ENCODE measurements around the gene CA12. TPM values are rescaled to one million over a fixed set of nuclear protein-coding genes. Genes with fewer than 3 reads are reported as not detected.

Gene CA12
- total RNA-seq, 2 experiments from 2014 or later = 0.32 to 0.46 TPM

DNA sequence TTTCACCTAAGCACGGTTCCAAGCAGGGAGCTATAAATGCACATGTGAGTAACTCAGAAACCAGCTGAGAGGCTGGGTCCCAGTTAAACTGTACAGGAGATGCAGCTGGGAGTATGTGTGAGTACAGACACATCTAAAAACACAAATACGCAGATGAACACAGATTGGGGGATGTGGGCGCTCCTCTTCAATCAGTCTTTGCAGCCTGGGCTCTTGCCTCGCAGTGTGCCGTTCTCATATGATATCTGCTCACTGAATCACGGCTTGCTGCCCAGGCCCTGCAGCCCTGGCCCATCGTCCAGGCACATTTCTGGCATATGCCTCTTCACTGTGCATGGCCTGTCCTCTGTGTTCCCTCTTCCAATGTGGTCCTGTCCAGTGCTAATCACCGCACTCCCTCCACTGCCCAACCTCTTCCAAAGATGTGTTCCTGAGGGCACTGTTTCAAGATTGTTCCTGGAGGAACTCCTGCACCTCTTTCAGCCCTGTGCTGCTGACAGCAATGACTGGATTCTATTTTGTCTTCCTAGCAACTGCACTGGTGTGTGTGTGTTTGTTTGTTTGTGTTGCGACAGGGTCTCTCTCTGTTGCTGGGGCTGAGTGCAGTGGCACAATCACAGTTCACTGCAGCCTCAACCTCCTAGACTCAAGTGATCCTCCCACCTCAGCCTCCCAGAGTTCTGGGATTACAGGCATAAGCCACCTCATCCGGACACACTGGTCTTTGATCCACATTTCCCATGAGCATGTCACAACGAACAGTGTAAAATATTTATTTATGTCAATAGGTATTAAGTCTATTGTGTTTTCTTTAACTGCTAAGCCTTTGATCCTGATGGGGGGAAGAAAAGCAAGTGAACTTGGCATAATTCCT, 17.0 kb downstream of the CA12 start:
- intact Hi-C loops (cut with DNase I, micrococcal nuclease) = no loop called here
- no peak overlapping the region for H3K4me3 Mint-ChIP-seq
- H3K27ac Mint-ChIP-seq = no peak overlapping the region
- DNase-seq = no peak
- ChIA-PET CTCF (no interaction called here), POLR2A (no interaction called here)
- peaks cover under 1% of the 10 kb centered on the region for H3K4me1 Mint-ChIP-seq
- ATAC-seq = no peak
- H3K27me3 Mint-ChIP-seq = peaks cover 2% of the 10 kb centered on the region
- H3K9me3 Mint-ChIP-seq (ENCODE audit: low read depth) = no peaks in the 10 kb centered on the region
- no peaks in the 10 kb centered on the region for H3K36me3 Mint-ChIP-seq (ENCODE audit: low read depth)

DNA sequence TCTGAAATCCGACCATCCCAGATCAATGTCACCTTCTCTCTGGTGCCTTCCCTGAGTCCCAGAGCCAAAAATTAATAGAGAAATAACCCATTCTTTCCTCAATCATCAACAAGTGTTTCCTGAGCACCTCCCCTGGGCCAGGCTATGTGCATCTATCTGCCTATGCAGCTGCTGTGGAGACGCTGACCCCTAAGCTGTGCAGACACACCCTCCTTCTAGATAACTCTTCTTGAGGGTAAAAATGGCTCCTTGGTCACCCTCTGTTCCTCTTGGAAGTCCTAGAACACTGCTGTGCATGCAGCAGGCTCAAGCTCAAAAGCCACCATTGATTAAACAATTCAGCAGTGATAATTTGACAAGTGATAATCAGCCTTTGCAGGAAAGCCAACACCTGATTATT, 18.4 kb downstream of the CA12 start:
- POLR2A ChIA-PET = no interaction called here
- Mint-ChIP-seq H3K27ac (no peak overlapping the region), H3K27me3 (peaks cover 4% of the 10 kb centered on the region), H3K4me1 (no peaks in the 10 kb centered on the region), H3K4me3 (no peak overlapping the region), H3K9me3 (ENCODE audit: low read depth) (no peaks in the 10 kb centered on the region), H3K36me3 (ENCODE audit: low read depth) (no peaks in the 10 kb centered on the region)
- DNase-seq (no peak), ATAC-seq (no peak)
- CTCF ChIA-PET = no interaction called here
- intact Hi-C loops (cut with DNase I, micrococcal nuclease) = no loop called here

DNA sequence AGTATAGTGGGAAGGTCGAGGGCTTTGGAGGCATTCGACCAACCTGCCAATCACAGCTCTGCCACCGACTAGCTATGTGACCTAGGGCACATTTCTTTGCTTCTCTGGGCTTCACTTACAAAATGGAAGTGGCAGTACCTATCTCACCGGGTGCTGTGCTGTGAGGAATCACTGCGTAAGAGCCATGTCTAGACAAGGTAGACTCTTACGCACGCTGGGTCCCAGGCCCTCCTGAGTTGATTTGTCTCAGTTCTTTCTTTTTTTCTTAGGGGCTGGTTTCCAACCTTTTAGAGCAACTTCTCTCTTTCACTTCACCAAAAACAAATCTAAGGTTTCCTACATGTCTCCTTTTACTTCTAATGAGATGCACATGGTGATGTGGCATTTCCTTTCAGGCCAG, 18.8 kb downstream of the CA12 start:
- H3K9me3 Mint-ChIP-seq (ENCODE audit: low read depth) = no peaks in the 10 kb centered on the region
- H3K27me3 Mint-ChIP-seq = peaks cover 4% of the 10 kb centered on the region
- DNase-seq (no peak), ATAC-seq (no peak)
- intact Hi-C loops (cut with DNase I, micrococcal nuclease) = no loop called here
- no peak overlapping the region for H3K4me3 Mint-ChIP-seq
- ChIA-PET CTCF (no interaction called here), POLR2A (no interaction called here)
- H3K36me3 Mint-ChIP-seq (ENCODE audit: low read depth) = no peaks in the 10 kb centered on the region
- H3K27ac Mint-ChIP-seq = no peak overlapping the region
- no peaks in the 10 kb centered on the region for H3K4me1 Mint-ChIP-seq

DNA sequence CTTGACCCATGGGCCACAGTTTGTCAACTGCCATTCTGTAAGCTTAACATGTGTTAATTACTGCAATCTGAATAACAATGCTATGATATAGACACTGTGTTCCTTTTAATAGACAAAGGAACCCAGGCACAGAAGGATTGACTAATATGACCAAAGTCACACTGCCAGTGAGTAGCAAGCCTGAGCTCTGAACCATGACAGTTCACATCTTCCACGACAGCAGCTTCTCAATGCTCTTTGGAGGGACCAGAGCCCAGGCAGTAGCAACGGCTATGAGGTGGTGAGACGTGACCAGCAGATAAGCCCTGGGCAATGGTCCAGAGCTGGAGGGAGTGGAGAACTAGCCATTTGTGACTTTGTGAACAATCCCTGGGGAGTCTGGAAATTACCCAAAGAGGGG, 19.4 kb downstream of the CA12 start:
- H3K4me3 Mint-ChIP-seq = no peak overlapping the region
- H3K27me3 Mint-ChIP-seq = peaks cover 4% of the 10 kb centered on the region
- no peaks in the 10 kb centered on the region for H3K9me3 Mint-ChIP-seq (ENCODE audit: low read depth)
- POLR2A ChIA-PET = no interaction called here
- no peaks in the 10 kb centered on the region for H3K36me3 Mint-ChIP-seq (ENCODE audit: low read depth)
- no peak for DNase-seq
- CTCF ChIA-PET = interaction anchor here (0.6 kb wide), 1 partner anchor 559 kb away, joined by 3 read pairs; no protein-coding TSS in a partner anchor
- no peak for ATAC-seq
- H3K27ac Mint-ChIP-seq = no peak overlapping the region
- intact Hi-C loops (cut with DNase I, micrococcal nuclease) = no loop called here
- no peaks in the 10 kb centered on the region for H3K4me1 Mint-ChIP-seq

DNA sequence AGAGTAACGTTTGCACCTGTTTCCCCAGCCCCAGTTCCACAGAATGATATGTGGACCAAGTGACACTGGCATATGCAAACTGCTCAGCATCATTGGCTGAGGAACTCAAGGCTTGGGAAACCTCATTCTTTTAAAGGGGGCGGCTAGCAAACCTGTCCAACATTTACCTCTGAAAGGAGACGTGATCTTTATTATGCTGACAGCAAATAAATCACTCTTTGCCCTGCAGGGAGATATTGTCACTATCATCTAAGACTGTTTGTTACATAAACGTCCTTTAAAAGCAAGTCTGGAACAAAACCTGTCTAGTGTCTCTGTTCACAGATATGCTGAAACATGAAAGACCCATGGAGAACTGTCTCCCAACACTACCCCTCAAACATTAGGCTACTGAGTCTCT, 21.5 kb downstream of the CA12 start:
- ChIA-PET CTCF (interaction anchor here (0.6 kb wide), 1 partner anchor 234 kb away, joined by 3 read pairs; no protein-coding TSS in a partner anchor), POLR2A (no interaction called here)
- H3K9me3 Mint-ChIP-seq (ENCODE audit: low read depth) = no peaks in the 10 kb centered on the region
- H3K27ac Mint-ChIP-seq = no peak overlapping the region
- DNase-seq = no peak
- no peak for ATAC-seq
- no peaks in the 10 kb centered on the region for H3K36me3 Mint-ChIP-seq (ENCODE audit: low read depth)
- H3K4me1 Mint-ChIP-seq = no peaks in the 10 kb centered on the region
- intact Hi-C loops (cut with DNase I, micrococcal nuclease) = no loop called here
- peaks cover 4% of the 10 kb centered on the region for H3K27me3 Mint-ChIP-seq
- H3K4me3 Mint-ChIP-seq = no peak overlapping the region

DNA sequence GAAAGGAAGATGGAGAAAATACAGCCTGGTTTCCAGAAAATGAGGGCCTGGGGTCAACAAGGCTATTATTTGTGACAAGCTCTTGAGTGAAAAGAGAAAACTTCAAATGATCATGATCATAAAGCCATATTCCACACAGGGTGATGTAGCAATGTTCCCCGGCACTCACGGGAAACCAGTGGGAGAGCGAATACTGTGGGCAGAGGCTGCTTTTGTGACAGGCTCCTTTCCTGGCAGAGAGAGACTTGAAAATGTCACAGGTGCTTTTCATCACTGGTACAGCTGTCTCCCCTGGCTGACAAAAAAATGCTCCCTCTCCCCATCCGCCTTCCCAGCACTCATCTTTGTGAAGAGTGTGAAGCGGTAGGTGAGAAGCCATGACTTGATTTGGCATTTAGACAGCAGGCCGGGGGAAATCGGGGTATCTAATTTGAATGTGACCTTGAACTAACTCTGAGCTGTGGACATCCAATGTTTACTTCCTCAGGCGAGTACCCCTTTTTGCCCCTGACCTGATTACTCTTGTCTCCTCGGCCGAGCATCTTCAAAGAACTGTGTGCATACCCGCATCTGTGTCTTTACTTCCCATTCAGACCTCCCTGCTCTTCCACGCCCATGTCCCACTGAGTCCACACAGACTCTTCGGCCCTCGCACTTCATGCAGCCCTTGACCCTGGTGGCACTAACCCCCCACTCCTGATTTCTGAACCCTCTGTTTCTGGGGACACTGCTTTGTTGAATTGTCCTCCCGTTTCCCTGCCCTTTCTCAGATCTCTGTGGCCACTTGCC, 23.2 kb downstream of the CA12 start:
- H3K27ac Mint-ChIP-seq = no peak overlapping the region
- H3K27me3 Mint-ChIP-seq = peaks cover 4% of the 10 kb centered on the region
- H3K9me3 Mint-ChIP-seq (ENCODE audit: low read depth) = no peaks in the 10 kb centered on the region
- no peak overlapping the region for H3K4me3 Mint-ChIP-seq
- no peaks in the 10 kb centered on the region for H3K36me3 Mint-ChIP-seq (ENCODE audit: low read depth)
- CTCF ChIA-PET = interaction anchor here (0.6 kb wide), 1 partner anchor 199 kb away, joined by 3 read pairs; no protein-coding TSS in a partner anchor
- ATAC-seq = no peak
- H3K4me1 Mint-ChIP-seq = no peaks in the 10 kb centered on the region
- POLR2A ChIA-PET = no interaction called here
- no peak for DNase-seq
- intact Hi-C loops (cut with DNase I, micrococcal nuclease) = no loop called here

DNA sequence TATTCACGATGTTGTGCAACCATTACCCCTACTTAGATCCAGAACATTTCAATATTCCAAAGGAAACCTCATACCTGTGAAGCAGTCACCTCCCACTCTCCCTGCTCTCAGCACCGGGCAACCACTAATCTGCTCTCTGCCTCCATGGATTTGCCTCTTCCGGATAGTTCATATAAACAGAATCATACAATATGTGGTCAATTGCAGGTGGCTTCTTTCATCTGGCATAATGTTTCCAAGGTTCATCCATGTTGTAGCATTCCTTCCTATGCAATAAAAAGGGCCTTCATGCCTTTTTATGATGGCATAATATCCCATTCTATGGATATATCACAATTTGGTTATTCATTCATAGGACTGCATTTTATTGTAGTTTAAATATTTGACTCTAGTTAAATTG, 23.9 kb downstream of the CA12 start:
- no peak overlapping the region for H3K27ac Mint-ChIP-seq
- CTCF ChIA-PET = no interaction called here
- H3K4me1 Mint-ChIP-seq = no peaks in the 10 kb centered on the region
- POLR2A ChIA-PET = no interaction called here
- H3K4me3 Mint-ChIP-seq = no peak overlapping the region
- peaks cover 4% of the 10 kb centered on the region for H3K27me3 Mint-ChIP-seq
- no peaks in the 10 kb centered on the region for H3K9me3 Mint-ChIP-seq (ENCODE audit: low read depth)
- DNase-seq (no peak), ATAC-seq (no peak)
- H3K36me3 Mint-ChIP-seq (ENCODE audit: low read depth) = no peaks in the 10 kb centered on the region
- intact Hi-C loops (cut with DNase I, micrococcal nuclease) = no loop called here

DNA sequence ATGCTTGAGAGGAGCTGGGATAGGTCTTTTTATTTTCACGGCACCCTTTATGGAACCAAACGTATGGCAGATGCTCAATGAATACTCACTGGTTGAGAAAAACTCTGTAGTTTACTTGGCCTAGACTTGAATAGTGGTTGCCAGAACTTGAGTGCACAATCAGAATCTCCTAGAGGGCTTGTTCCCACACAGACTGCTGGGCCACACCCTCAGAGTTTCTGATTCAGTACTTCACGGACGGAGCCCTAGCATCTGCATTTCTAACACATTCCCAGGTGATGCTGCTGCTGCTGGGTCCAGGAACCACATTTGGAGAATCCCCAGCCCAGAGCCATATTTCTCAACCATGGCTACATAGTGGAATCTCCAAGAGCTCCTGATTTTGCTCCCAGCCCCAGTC, 24.6 kb downstream of the CA12 start:
- Mint-ChIP-seq H3K27me3 (peaks cover 4% of the 10 kb centered on the region), H3K36me3 (ENCODE audit: low read depth) (no peaks in the 10 kb centered on the region), H3K9me3 (ENCODE audit: low read depth) (no peaks in the 10 kb centered on the region), H3K27ac (no peak overlapping the region), H3K4me1 (no peaks in the 10 kb centered on the region), H3K4me3 (no peak overlapping the region)
- DNase-seq = no peak
- POLR2A ChIA-PET = no interaction called here
- CTCF ChIA-PET = no interaction called here
- no peak for ATAC-seq
- intact Hi-C loops (cut with DNase I, micrococcal nuclease) = no loop called here

DNA sequence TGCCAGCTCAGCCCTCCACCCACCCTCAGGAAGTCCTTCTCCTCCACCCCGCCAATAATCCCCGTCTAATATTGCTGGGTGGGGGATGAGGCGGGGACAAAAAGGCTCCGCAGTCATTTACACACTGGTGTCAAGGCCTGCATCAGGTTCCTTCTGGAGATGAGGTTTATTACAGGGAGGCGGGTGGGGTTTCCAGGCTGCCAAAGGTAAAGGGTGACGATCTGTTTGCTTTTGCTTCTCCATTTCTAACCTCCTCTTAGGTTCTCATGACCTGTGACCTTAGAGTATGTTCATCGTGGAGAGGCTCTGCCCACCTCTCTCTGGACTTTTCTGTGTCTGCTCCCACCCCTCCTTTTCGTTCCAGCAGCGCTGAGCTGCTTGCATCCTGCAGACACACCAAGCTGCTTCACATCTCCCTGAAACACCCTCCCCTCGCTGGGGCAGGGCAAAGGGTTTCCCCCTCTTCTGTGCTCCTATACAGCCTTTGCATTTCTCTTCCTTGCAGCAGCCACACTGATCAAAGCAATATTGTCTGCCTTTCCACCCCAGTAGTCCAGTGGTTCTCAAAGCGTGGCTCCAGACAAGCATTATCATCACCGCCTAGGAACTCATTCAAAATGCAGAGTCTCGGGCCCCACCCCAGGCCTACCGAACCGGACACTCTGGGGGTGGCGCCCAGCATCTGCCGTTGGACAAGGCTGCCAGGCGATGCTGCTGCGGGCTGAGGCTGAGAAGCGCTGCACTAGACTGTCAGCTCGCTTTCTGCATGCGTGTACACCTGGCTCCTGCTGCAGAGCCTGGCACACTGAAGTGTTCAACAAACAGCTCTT, 26.6 kb downstream of the CA12 start:
- intact Hi-C loops (cut with DNase I, micrococcal nuclease) = no loop called here
- DNase-seq (no peak), ATAC-seq (no peak)
- Mint-ChIP-seq H3K27ac (no peak overlapping the region), H3K36me3 (ENCODE audit: low read depth) (no peaks in the 10 kb centered on the region), H3K4me3 (no peak overlapping the region), H3K27me3 (peaks cover 2% of the 10 kb centered on the region), H3K4me1 (no peaks in the 10 kb centered on the region), H3K9me3 (ENCODE audit: low read depth) (no peaks in the 10 kb centered on the region)
- ChIA-PET CTCF (interaction anchor here (1.8 kb wide), 1 partner anchor 64 kb away, joined by 4 read pairs; no protein-coding TSS in a partner anchor), POLR2A (interaction anchor here (0.6 kb wide), 1 partner anchor 12 kb away, joined by 3 read pairs; no protein-coding TSS in a partner anchor)

DNA sequence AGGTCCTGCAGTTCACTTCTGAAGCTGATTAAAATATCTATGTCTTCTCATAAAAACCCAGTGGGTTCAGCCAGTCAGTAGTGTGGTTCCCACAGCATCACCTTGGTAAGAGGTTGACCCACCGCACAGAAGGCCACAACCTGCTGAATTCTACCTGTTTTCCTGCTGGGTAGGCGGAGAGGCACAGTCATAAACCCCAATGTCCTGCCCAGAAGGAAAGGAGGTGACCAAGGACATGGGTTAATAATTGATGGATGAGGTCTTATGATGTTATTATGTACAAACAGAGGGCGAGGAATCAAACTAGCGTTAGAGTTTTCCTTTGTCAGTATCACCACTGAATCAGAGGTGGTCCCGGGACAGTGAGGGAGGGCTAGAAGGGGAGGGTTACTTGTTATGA, 27.8 kb downstream of the CA12 start:
- intact Hi-C loops (cut with DNase I, micrococcal nuclease) = no loop called here
- ATAC-seq (no peak), DNase-seq (no peak)
- H3K9me3 Mint-ChIP-seq (ENCODE audit: low read depth) = no peaks in the 10 kb centered on the region
- no peaks in the 10 kb centered on the region for H3K36me3 Mint-ChIP-seq (ENCODE audit: low read depth)
- H3K27me3 Mint-ChIP-seq = no peaks in the 10 kb centered on the region
- ChIA-PET POLR2A (no interaction called here), CTCF (interaction anchor here (0.6 to 1.8 kb wide), 2 partner anchors 18 to 63 kb away, joined by 4 to 5 read pairs; no protein-coding TSS in a partner anchor)
- no peak overlapping the region for H3K27ac Mint-ChIP-seq
- no peak overlapping the region for H3K4me3 Mint-ChIP-seq
- H3K4me1 Mint-ChIP-seq = no peaks in the 10 kb centered on the region

DNA sequence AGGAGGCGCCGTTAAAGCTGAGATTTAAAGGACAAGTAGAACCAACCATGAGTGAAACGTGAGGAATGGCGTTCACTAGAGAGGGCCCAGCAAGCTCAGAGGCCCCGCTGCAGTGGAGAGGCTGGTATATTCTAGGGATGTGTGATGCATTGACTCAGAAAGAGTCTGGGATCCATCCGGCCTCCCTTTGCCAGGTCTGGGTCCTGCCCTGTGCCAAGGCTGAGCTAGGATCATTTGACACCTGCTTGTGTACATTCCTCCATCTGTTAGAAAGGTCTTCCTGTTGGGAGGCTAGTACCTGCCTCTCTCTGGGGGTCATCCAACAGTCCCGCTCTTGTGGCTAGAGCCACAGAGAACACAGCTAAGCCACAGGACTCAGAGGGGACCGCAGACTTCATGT, 28.4 kb downstream of the CA12 start:
- H3K27me3 Mint-ChIP-seq = no peaks in the 10 kb centered on the region
- CTCF ChIA-PET = interaction anchor here (0.9 to 1.8 kb wide), 2 partner anchors 62 to 437 kb away, joined by 4 read pairs; no protein-coding TSS in a partner anchor
- POLR2A ChIA-PET = no interaction called here

More for the DNA sequence above, 28.4 kb downstream of the CA12 start:
- Mint-ChIP-seq H3K36me3 (ENCODE audit: low read depth) (no peaks in the 10 kb centered on the region), H3K27ac (no peak overlapping the region), H3K4me1 (no peaks in the 10 kb centered on the region), H3K4me3 (no peak overlapping the region), H3K9me3 (ENCODE audit: low read depth) (no peaks in the 10 kb centered on the region)
- intact Hi-C loops (cut with DNase I, micrococcal nuclease) = no loop called here
- no peak for DNase-seq
- ATAC-seq = no peak

Data from activated CD4-positive, alpha-beta T cell treated with anti-CD3 and anti-CD28 coated beads for 36 hours (primary cell).